Glutamatergic neuron (in vitro differentiated cells): Measurements from ENCODE around the gene UBFD1. TPM values are rescaled to one million over a fixed set of nuclear protein-coding genes. Genes with fewer than 3 reads are reported as not detected.

Experiments used
- DNase-seq: peaks from one replicate; pipeline ENCODE4 v3.0.0; 2022
- H3K27ac Mint-ChIP-seq: one replicate; pipeline ENCODE4 v1.8.0; 2020; ENCODE audit warnings: mild to moderate bottlenecking, mixed read lengths, inconsistent platforms; ENCODE audit not compliant: unreplicated experiment
- H3K27me3 Mint-ChIP-seq: one replicate; pipeline ENCODE4 v1.8.0; 2020; ENCODE audit warnings: mild to moderate bottlenecking, moderate library complexity, mixed read lengths, inconsistent platforms; ENCODE audit not compliant: unreplicated experiment
- H3K36me3 Mint-ChIP-seq: one replicate; pipeline ENCODE4 v1.8.0; 2020; ENCODE audit warnings: mild to moderate bottlenecking, mixed read lengths, inconsistent platforms; ENCODE audit not compliant: unreplicated experiment
- H3K4me1 Mint-ChIP-seq: one replicate; pipeline ENCODE4 v1.8.0; 2020; ENCODE audit warnings: mild to moderate bottlenecking, low read depth, mixed read lengths, inconsistent platforms; ENCODE audit not compliant: unreplicated experiment
- H3K4me3 Mint-ChIP-seq: one replicate; pipeline ENCODE4 v1.8.0; 2020; ENCODE audit warnings: mild to moderate bottlenecking, mixed read lengths, inconsistent platforms; ENCODE audit not compliant: unreplicated experiment
- H3K9me3 Mint-ChIP-seq: one replicate; pipeline ENCODE4 v1.8.0; 2020; ENCODE audit warnings: mild to moderate bottlenecking, moderate library complexity, mixed read lengths, inconsistent platforms; ENCODE audit not compliant: unreplicated experiment
- CTCF ChIP-seq: fragments of 200-600 bp; sonication (generic); IDR thresholded peaks from one replicate; pipeline ENCODE4 v1.5.0; 2021; ENCODE audit not compliant: partially characterized antibody, unreplicated experiment
- total RNA-seq: library from RNA; stranded (reverse); fragmentation: NEBNext Ultra II Directional; extraction: Animal tissue kit (Norgen Biotek cat#: 25700); gene quantifications from one replicate; pipeline ENCODE4 v1.2.1, GENCODE V29; 2021; ENCODE audit not compliant: unreplicated experiment

The UBFD1 gene
- total RNA-seq, 1 donor from 2014 or later, result 103 TPM

GRCh38 chr16:23534868-23535860 is 22.4 kb upstream of the UBFD1 start:
- Mint-ChIP-seq H3K4me1 (no peaks in the 10 kb centered on the region), H3K27ac (no peak overlapping the region)

GRCh38 chr16:23535901-23536300 is 21.6 kb upstream of the UBFD1 start:
- Mint-ChIP-seq H3K4me3 (no peak overlapping the region), H3K27ac (no peak overlapping the region), H3K9me3 (no peaks in the 10 kb centered on the region), H3K27me3 (no peaks in the 10 kb centered on the region), H3K4me1 (no peaks in the 10 kb centered on the region), H3K36me3 (no peaks in the 10 kb centered on the region)
- no peak for TF ChIP-seq CTCF
- DNase-seq, result no peak

More at GRCh38 chr16:23534868-23535860, 22.4 kb upstream of the UBFD1 start:
- Mint-ChIP-seq H3K4me3 (no peak overlapping the region), H3K9me3 (no peaks in the 10 kb centered on the region), H3K36me3 (no peaks in the 10 kb centered on the region), H3K27me3 (no peaks in the 10 kb centered on the region)
- DNase-seq, result no peak
- TF ChIP-seq CTCF, result no peak

GRCh38 chr16:23537390-23537789 is 20.1 kb upstream of the UBFD1 start:
- Mint-ChIP-seq H3K4me1 (no peaks in the 10 kb centered on the region), H3K36me3 (no peaks in the 10 kb centered on the region), H3K27me3 (no peaks in the 10 kb centered on the region), H3K4me3 (no peak overlapping the region), H3K9me3 (no peaks in the 10 kb centered on the region), H3K27ac (no peak overlapping the region)
- no peak for DNase-seq
- TF ChIP-seq CTCF, result no peak

- Mint-ChIP-seq H3K36me3 (no peaks in the 10 kb centered on the region), H3K27ac (no peak overlapping the region), H3K27me3 (no peaks in the 10 kb centered on the region), H3K4me3 (no peak overlapping the region), H3K9me3 (no peaks in the 10 kb centered on the region), H3K4me1 (no peaks in the 10 kb centered on the region)
- no peak for TF ChIP-seq CTCF
- DNase-seq, result no peak
Observed at GRCh38 chr16:23538919-23539278, 18.6 kb upstream of the UBFD1 start.
